ENCODE results near the gene KCNJ15. TPM values are rescaled to one million over a fixed set of nuclear protein-coding genes. Genes with fewer than 3 reads are reported as not detected.

Gene KCNJ15
- polyA plus RNA-seq, 2 of the 4 experiments (the other 2 are of a cell fraction) = 0.19 to 0.30 TPM

GRCh38 chr21:38289705-38290485 lies 33.1 kb downstream of the KCNJ15 start:
- 87% methylated on average over 14 of the region's 14 CpGs for WGBS (ENCODE audit: missing lambda C conversion rate)
- ChIA-PET CTCF (interaction anchor here (0.8 kb wide), 1 partner anchor 63 kb away, joined by 3 read pairs; no protein-coding TSS in a partner anchor), POLR2A (no interaction called here)
- FAIRE-seq (no peak), ATAC-seq (no peak), DNase-seq (ENCODE audit: low read depth in 1 of 2, low spot score in 1 of 2) (no peak)
- Histone ChIP-seq H3K4me3 (no peak overlapping the region), H3K9me3 (no peaks in the 10 kb centered on the region), H3K4me2 (no peak overlapping the region), H3K27ac (peak overlapping the region in 1 of 2 experiments; percentile 46; a peak in 1 of 6 replicates), H3K4me1 (peaks cover 38% of the 10 kb centered on the region)
- TF ChIP-seq JUNB (IDR thresholded peaks at IDR 0.05) (no peak), NFE2L2 (conservative IDR thresholded peaks at IDR 0.05; ENCODE audit: low read length) (no peak), EHF (CRISPR knock-in tag; IDR thresholded peaks at IDR 0.05) (no peak), SREBF2 (IDR thresholded peaks at IDR 0.05) (no peak), PBX3 (IDR thresholded peaks at IDR 0.05) (no peak), MAFK (IDR thresholded peaks at IDR 0.05; ENCODE audit: partially characterized antibody) (no peak), BCL3 (IDR thresholded peaks at IDR 0.05) (no peak)

GRCh38 chr21:38290809-38291208 lies 34.0 kb downstream of the KCNJ15 start:
- Histone ChIP-seq H3K4me2 (no peak overlapping the region), H3K9me3 (no peaks in the 10 kb centered on the region), H3K4me3 (no peak overlapping the region), H3K4me1 (peaks cover 38% of the 10 kb centered on the region), H3K27ac (peak overlapping the region in 1 of 2 experiments; percentile 47; a peak in 1 of 6 replicates)
- CTCF ChIA-PET = no interaction called here
- POLR2A ChIA-PET = no interaction called here
- DNase-seq (ENCODE audit: low read depth in 1 of 2, low spot score in 1 of 2) (no peak), ATAC-seq (no peak), FAIRE-seq (no peak)
- 39% methylated on average over 3 of the region's 3 CpGs for WGBS (ENCODE audit: missing lambda C conversion rate)
- TF ChIP-seq RCOR1 (IDR thresholded peaks at IDR 0.05; ENCODE audit: low read depth, low read length) (no peak), RFX5 (IDR thresholded peaks at IDR 0.05) (no peak), FOSB (CRISPR knock-in tag; IDR thresholded peaks at IDR 0.05) (no peak), RAD21 (conservative IDR thresholded peaks at IDR 0.05 in 1 of 2, IDR thresholded peaks at IDR 0.05 in 1 of 2) (no peak), BHLHE40 (IDR thresholded peaks at IDR 0.05; ENCODE audit: low read depth, low read length) (no peak), KDM1A (IDR thresholded peaks at IDR 0.05; ENCODE audit: low read depth) (no peak), MAFK (IDR thresholded peaks at IDR 0.05; ENCODE audit: partially characterized antibody) (no peak), JUN (IDR thresholded peaks at IDR 0.05) (no peak), ZNF302 (CRISPR knock-in tag; IDR thresholded peaks at IDR 0.05) (no peak), HOXA7 (CRISPR knock-in tag; IDR thresholded peaks at IDR 0.05) (no peak), ZC3H11A (IDR thresholded peaks at IDR 0.05) (no peak), HOXB5 (CRISPR knock-in tag; IDR thresholded peaks at IDR 0.05) (no peak), CHD2 (IDR thresholded peaks at IDR 0.05; ENCODE audit: low read length, partially characterized antibody) (no peak), MAZ (IDR thresholded peaks at IDR 0.05; ENCODE audit: borderline replicate concordance, low read depth, low read length) (no peak), MAX (IDR thresholded peaks at IDR 0.05) (no peak), ZFP36 (IDR thresholded peaks at IDR 0.05; ENCODE audit: borderline replicate concordance, partially characterized antibody) (no peak), EHMT2 (IDR thresholded peaks at IDR 0.05; ENCODE audit: low read depth) (no peak), SREBF2 (IDR thresholded peaks at IDR 0.05) (no peak)
